ENCODE measurements around the gene ADAMTSL4. TPM values are rescaled to one million over a fixed set of nuclear protein-coding genes. Genes with fewer than 3 reads are reported as not detected.
A peak's percentile ranks its signal among the peaks of the same experiment; 100 is the strongest.

Gene ADAMTSL4
- total RNA-seq, 2 experiments from 2014 or later: 0.16 to 0.22 TPM

DNA sequence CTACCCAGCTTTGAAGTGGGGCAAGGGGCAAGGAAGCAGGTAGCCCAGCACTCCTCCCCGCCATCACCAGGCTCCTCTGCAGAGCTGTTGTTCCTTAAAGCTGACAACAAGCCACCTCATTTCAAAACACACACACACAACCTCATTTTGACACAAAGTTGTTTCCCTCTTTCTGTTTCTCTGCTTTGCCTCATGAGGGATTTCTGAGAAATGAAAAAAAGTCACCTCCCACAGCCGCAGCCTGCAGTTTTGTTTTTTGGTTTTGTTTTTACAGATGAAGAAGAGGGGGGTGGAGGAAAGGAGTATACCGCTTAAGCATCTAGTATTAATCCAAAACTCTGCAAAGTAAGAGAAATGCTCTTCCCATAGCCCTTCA is 18.1 kb downstream of the ADAMTSL4 start:
- TF ChIP-seq, protein P1, sequence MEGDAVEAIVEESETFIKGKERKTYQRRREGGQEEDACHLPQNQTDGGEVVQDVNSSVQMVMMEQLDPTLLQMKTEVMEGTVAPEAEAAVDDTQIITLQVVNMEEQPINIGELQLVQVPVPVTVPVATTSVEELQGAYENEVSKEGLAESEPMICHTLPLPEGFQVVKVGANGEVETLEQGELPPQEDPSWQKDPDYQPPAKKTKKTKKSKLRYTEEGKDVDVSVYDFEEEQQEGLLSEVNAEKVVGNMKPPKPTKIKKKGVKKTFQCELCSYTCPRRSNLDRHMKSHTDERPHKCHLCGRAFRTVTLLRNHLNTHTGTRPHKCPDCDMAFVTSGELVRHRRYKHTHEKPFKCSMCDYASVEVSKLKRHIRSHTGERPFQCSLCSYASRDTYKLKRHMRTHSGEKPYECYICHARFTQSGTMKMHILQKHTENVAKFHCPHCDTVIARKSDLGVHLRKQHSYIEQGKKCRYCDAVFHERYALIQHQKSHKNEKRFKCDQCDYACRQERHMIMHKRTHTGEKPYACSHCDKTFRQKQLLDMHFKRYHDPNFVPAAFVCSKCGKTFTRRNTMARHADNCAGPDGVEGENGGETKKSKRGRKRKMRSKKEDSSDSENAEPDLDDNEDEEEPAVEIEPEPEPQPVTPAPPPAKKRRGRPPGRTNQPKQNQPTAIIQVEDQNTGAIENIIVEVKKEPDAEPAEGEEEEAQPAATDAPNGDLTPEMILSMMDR (IDR thresholded peaks at IDR 0.05): no peak
- intact Hi-C loops (cut with DNase I, micrococcal nuclease): no loop called here
- H3K9me3 Mint-ChIP-seq: no peaks in the 10 kb centered on the region

DNA sequence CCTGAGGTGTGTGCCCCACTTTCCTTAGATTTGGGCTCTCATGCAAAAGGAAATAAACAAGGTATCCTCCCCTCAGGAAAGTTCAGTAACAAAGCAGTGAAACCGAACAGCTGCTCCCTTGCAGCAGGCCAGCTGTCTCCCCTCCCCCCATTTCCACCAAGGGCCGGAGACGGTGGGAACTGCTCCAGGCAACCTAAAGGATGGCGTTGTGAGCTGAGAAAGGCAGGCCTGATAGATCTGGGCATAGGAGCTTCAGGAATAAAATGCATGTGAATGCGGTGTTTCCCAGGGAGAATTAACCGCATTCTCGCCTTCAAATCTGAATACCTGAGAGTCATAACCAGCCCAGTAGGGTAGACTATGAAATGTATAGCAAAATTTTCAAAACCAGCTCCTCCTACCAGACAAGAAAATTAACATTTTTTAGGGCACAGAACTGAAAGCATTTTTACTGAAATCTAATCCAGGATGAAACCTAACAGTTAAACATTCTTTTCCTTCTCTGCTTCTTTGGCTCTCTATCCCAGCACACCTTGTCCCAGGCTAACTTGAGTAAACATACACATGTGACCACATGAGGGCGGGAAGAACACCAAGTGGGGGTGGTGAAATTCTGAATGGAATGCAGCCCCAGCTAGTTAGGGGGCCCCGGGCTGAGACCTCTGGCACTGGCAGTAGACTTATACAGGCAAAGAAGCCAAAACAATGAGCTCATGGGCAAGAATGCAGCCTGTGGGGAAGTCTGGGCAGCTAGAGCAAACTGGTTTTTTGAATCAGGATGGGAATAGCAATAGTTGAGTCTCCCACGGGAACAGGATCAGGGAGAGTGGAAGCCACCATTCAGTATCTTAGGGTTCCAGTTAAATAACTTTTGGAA is 18.7 kb downstream of the ADAMTSL4 start:
- H3K4me3 Mint-ChIP-seq: peak overlapping the region; percentile 83

More for the DNA sequence above, 18.1 kb downstream of the ADAMTSL4 start:
- DNase-seq (peak in 10 of 14 experiments; percentile 40 to 90 (median 58)), ATAC-seq (ENCODE audit: poor library complexity) (peak; percentile 39)
- H3K9me3 ChIP-seq (ENCODE audit: control insufficient read depth in 1 of 2, insufficient read depth in 1 of 2, low read length in 2 of 2): no peaks in the 10 kb centered on the region
- peaks cover 98% of the 10 kb centered on the region for H3K4me1 ChIP-seq (ENCODE audit: insufficient read depth, low read length)
- H3K27ac ChIP-seq (ENCODE audit: low read depth in 1 of 2, low read length in 2 of 2): peak overlapping the region; percentile 59 to 97
- H3K27me3 ChIP-seq (ENCODE audit: control insufficient read depth in 1 of 2, insufficient read depth in 2 of 2, low read length in 2 of 2): no peaks in the 10 kb centered on the region
- peaks cover 24% of the 10 kb centered on the region for H3K36me3 ChIP-seq (ENCODE audit: insufficient read depth, low read length)
- ChIA-PET POLR2A (interaction anchor here (0.8 to 15.4 kb wide), 18 partner anchors 3 to 680 kb away, joined by 3 to 1538 read pairs (median 4); partner anchors contain the start of genes ADAMTSL4, ENSA, FALEC and GOLPH3L), CTCF (interaction anchor here (0.7 to 3.1 kb wide), 6 partner anchors 11 to 60 kb away, joined by 3 to 19 read pairs (median 4); partner anchors contain the start of gene MCL1)
- peak overlapping the region; percentile 50 for H3K4me3 ChIP-seq (ENCODE audit: low read length)
- Mint-ChIP-seq H3K36me3 (ENCODE audit: low read depth) (peaks cover 52% of the 10 kb centered on the region), H3K27ac (peak overlapping the region; percentile 98), H3K4me1 (ENCODE audit: low read depth) (peaks cover 92% of the 10 kb centered on the region), H3K27me3 (no peaks in the 10 kb centered on the region), H3K4me3 (peak overlapping the region; percentile 83)

DNA sequence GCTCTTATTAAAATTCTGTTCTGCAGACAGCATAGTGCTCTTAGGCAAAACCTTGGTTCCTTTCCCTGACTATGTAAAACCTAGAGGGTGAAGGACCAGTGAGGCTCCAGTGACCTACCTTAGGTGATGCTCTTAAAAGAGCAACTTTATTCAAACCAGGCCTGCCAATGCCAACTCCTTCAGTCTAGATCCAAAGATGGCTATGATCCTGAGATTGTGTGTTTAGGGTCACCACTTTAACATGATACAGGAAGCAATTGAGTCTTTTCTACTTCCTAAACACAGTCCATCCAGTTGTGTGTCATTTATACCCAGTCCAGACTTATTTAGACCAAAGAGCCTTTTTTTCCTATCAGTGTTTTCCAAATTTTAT is 19.4 kb downstream of the ADAMTSL4 start:
- ChIA-PET CTCF (interaction anchor here (1.1 to 14.2 kb wide), 5 partner anchors 7 to 59 kb away, joined by 3 to 183 read pairs (median 5); partner anchors contain the start of gene MCL1), POLR2A (interaction anchor here (0.6 to 15.4 kb wide), 13 partner anchors 4 to 682 kb away, joined by 3 to 1538 read pairs (median 7); partner anchors contain the start of genes ENSA, GOLPH3L, MCL1 and PRPF3)
- no peaks in the 10 kb centered on the region for H3K9me3 Mint-ChIP-seq
- peak overlapping the region; percentile 83 for H3K4me3 Mint-ChIP-seq
- H3K27ac Mint-ChIP-seq: peak overlapping the region; percentile 98
- peaks cover 92% of the 10 kb centered on the region for H3K4me1 Mint-ChIP-seq (ENCODE audit: low read depth)
- no peaks in the 10 kb centered on the region for H3K27me3 Mint-ChIP-seq
- no peaks in the 10 kb centered on the region for H3K27me3 ChIP-seq (ENCODE audit: control insufficient read depth in 1 of 2, insufficient read depth in 2 of 2, low read length in 2 of 2)
- intact Hi-C loops (cut with DNase I, micrococcal nuclease): loop anchor here in 1 of 2 experiments (1.0 kb wide), 1 partner anchor 9 kb away; no protein-coding TSS in a partner anchor
- H3K9me3 ChIP-seq (ENCODE audit: control insufficient read depth in 1 of 2, insufficient read depth in 1 of 2, low read length in 2 of 2): no peaks in the 10 kb centered on the region
- peak overlapping the region; percentile 50 for H3K4me3 ChIP-seq (ENCODE audit: low read length)
- ATAC-seq (ENCODE audit: poor library complexity): no peak
- H3K36me3 Mint-ChIP-seq (ENCODE audit: low read depth): peaks cover 55% of the 10 kb centered on the region
- DNase-seq: peak in 2 of 14 experiments; percentile 42 to 45
- peaks cover 36% of the 10 kb centered on the region for H3K36me3 ChIP-seq (ENCODE audit: insufficient read depth, low read length)
- TF ChIP-seq, protein P1 (IDR thresholded peaks at IDR 0.05): no peak
- peaks cover 100% of the 10 kb centered on the region for H3K4me1 ChIP-seq (ENCODE audit: insufficient read depth, low read length)
- H3K27ac ChIP-seq (ENCODE audit: low read depth in 1 of 2, low read length in 2 of 2): peak overlapping the region; percentile 59 to 97

More for the DNA sequence above, 18.7 kb downstream of the ADAMTSL4 start:
- Mint-ChIP-seq H3K27me3 (no peaks in the 10 kb centered on the region), H3K9me3 (no peaks in the 10 kb centered on the region), H3K4me1 (ENCODE audit: low read depth) (peaks cover 92% of the 10 kb centered on the region), H3K27ac (peak overlapping the region; percentile 98), H3K36me3 (ENCODE audit: low read depth) (peaks cover 54% of the 10 kb centered on the region)
- Histone ChIP-seq H3K36me3 (ENCODE audit: insufficient read depth, low read length) (peaks cover 30% of the 10 kb centered on the region), H3K4me3 (ENCODE audit: low read length) (peak overlapping the region; percentile 50), H3K27ac (ENCODE audit: low read depth in 1 of 2, low read length in 2 of 2) (peak overlapping the region; percentile 59 to 97), H3K9me3 (ENCODE audit: control insufficient read depth in 1 of 2, insufficient read depth in 1 of 2, low read length in 2 of 2) (no peaks in the 10 kb centered on the region), H3K27me3 (ENCODE audit: control insufficient read depth in 1 of 2, insufficient read depth in 2 of 2, low read length in 2 of 2) (no peaks in the 10 kb centered on the region), H3K4me1 (ENCODE audit: insufficient read depth, low read length) (peaks cover 98% of the 10 kb centered on the region)
- intact Hi-C loops (cut with DNase I, micrococcal nuclease): loop anchor here in 1 of 2 experiments (1.0 kb wide), 1 partner anchor 9 kb away; no protein-coding TSS in a partner anchor
- DNase-seq: peak in 5 of 14 experiments; percentile 46 to 68 (median 58)
- ChIA-PET POLR2A (interaction anchor here (0.6 to 15.4 kb wide), 22 partner anchors 3 to 681 kb away, joined by 3 to 1538 read pairs (median 4); partner anchors contain the start of genes ADAMTSL4, ENSA, FALEC and GOLPH3L), CTCF (interaction anchor here (0.7 to 14.2 kb wide), 7 partner anchors 6 to 59 kb away, joined by 3 to 183 read pairs (median 4); partner anchors contain the start of gene MCL1)
- ATAC-seq (ENCODE audit: poor library complexity): peak; percentile 15
- TF ChIP-seq, protein P1 (IDR thresholded peaks at IDR 0.05): no peak
